Measurements from ENCODE around the gene RBM12.

RBM12 gene

GRCh38 chr20:35602851-35603495 lies 61.7 kb downstream of the RBM12 start:
- H3K27ac ChIP-seq (ENCODE audit: low read depth, low read length) = no peak overlapping the region
- H3K4me3 ChIP-seq (ENCODE audit: low read length) = no peak overlapping the region
- H3K27me3 ChIP-seq (ENCODE audit: insufficient read depth, low read length) = peaks cover 51% of the 10 kb centered on the region
- H3K9me3 ChIP-seq (ENCODE audit: insufficient read depth, low read depth, low read length) = no peaks in the 10 kb centered on the region
- whole genome bisulfite sequencing = 95% methylated on average over 15 of the region's 15 CpGs
- no peak overlapping the region for H3K9ac ChIP-seq (ENCODE audit: low read depth, low read length)
- H3K36me3 ChIP-seq (ENCODE audit: insufficient read depth, low read length) = no peaks in the 10 kb centered on the region
- peaks cover 5% of the 10 kb centered on the region; the same call in 1 of the 2 replicates for H3K4me1 ChIP-seq (ENCODE audit: insufficient read depth, low read length)

GRCh38 chr20:35601990-35602389 lies 62.7 kb downstream of the RBM12 start:
- WGBS = 54% methylated on average over 30 of the region's 30 CpGs
- Histone ChIP-seq H3K27me3 (ENCODE audit: insufficient read depth, low read length) (peaks cover 51% of the 10 kb centered on the region), H3K9me3 (ENCODE audit: insufficient read depth, low read depth, low read length) (no peaks in the 10 kb centered on the region), H3K27ac (ENCODE audit: low read depth, low read length) (no peak overlapping the region), H3K4me1 (ENCODE audit: insufficient read depth, low read length) (peaks cover 5% of the 10 kb centered on the region; the same call in 1 of the 2 replicates), H3K9ac (ENCODE audit: low read depth, low read length) (peak overlapping the region; percentile 44; the same call in 1 of the 2 replicates), H3K4me3 (ENCODE audit: low read length) (peak overlapping the region; percentile 50), H3K36me3 (ENCODE audit: insufficient read depth, low read length) (no peaks in the 10 kb centered on the region)

GRCh38 chr20:35600993-35601973 lies 63.4 kb downstream of the RBM12 start:
- Histone ChIP-seq H3K27ac (ENCODE audit: low read depth, low read length) (no peak overlapping the region), H3K36me3 (ENCODE audit: insufficient read depth, low read length) (no peaks in the 10 kb centered on the region), H3K27me3 (ENCODE audit: insufficient read depth, low read length) (peaks cover 51% of the 10 kb centered on the region), H3K4me3 (ENCODE audit: low read length) (peak overlapping the region; percentile 50), H3K9ac (ENCODE audit: low read depth, low read length) (peak overlapping the region; percentile 44; the same call in 1 of the 2 replicates), H3K4me1 (ENCODE audit: insufficient read depth, low read length) (peaks cover 5% of the 10 kb centered on the region; the same call in 1 of the 2 replicates), H3K9me3 (ENCODE audit: insufficient read depth, low read depth, low read length) (no peaks in the 10 kb centered on the region)
- 1% methylated on average over 103 of the region's 103 CpGs for WGBS

GRCh38 chr20:35600176-35600992 lies 64.3 kb downstream of the RBM12 start:
- no peaks in the 10 kb centered on the region for H3K9me3 ChIP-seq (ENCODE audit: insufficient read depth, low read depth, low read length)
- WGBS = 31% methylated on average over 33 of the region's 34 CpGs
- H3K36me3 ChIP-seq (ENCODE audit: insufficient read depth, low read length) = no peaks in the 10 kb centered on the region
- no peak overlapping the region for H3K27ac ChIP-seq (ENCODE audit: low read depth, low read length)
- peak overlapping the region; percentile 50 for H3K4me3 ChIP-seq (ENCODE audit: low read length)
- H3K4me1 ChIP-seq (ENCODE audit: insufficient read depth, low read length) = peaks cover 5% of the 10 kb centered on the region; the same call in 1 of the 2 replicates
- no peak overlapping the region for H3K9ac ChIP-seq (ENCODE audit: low read depth, low read length)
- H3K27me3 ChIP-seq (ENCODE audit: insufficient read depth, low read length) = peaks cover 51% of the 10 kb centered on the region

- no peak overlapping the region for H3K9ac ChIP-seq (ENCODE audit: low read depth, low read length)
- WGBS = 93% methylated on average over 9 of the region's 9 CpGs
- H3K27me3 ChIP-seq (ENCODE audit: insufficient read depth, low read length) = peaks cover 51% of the 10 kb centered on the region
Measured at GRCh38 chr20:35599776-35600120, 65.0 kb downstream of the RBM12 start.

More at GRCh38 chr20:35599776-35600120, 65.0 kb downstream of the RBM12 start:
- H3K27ac ChIP-seq (ENCODE audit: low read depth, low read length) = no peak overlapping the region
- H3K9me3 ChIP-seq (ENCODE audit: insufficient read depth, low read depth, low read length) = no peaks in the 10 kb centered on the region
- peaks cover 3% of the 10 kb centered on the region; the same call in 1 of the 2 replicates for H3K4me1 ChIP-seq (ENCODE audit: insufficient read depth, low read length)
- no peaks in the 10 kb centered on the region for H3K36me3 ChIP-seq (ENCODE audit: insufficient read depth, low read length)
- no peak overlapping the region for H3K4me3 ChIP-seq (ENCODE audit: low read length)
